Measurements from ENCODE around the gene MAPT. TPM values are rescaled to one million over a fixed set of nuclear protein-coding genes. Genes with fewer than 3 reads are reported as not detected.

MAPT gene
- total and polyA plus RNA-seq, 4 donors: 48.2 to 446 (median 261) TPM

DNA sequence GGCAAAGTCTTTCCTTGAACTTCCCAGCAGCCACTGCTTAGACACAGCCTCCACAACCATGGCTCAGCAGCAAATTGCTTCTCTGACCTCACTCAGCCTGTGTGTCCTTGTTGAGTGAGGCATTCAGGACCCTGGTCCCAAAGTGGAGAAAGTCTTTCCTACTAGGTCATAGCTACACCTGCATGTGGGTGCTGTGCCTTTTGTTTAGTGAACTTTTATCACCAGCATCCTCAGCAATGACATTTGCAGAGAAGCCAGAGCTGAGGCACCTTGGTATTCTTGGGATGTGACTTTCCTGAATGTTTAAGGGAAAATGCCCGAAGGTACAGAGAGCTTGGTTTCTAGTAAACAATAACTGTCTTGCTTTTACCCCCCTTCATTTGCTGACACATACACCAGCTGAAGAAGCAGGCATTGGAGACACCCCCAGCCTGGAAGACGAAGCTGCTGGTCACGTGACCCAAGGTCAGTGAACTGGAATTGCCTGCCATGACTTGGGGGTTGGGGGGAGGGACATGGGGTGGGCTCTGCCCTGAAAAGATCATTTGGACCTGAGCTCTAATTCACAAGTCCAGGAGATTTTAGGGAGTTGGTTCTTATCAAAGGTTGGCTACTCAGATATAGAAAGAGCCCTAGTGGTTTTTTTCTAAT, 83.7 kb downstream of the MAPT start:
- peaks cover 48% of the 10 kb centered on the region for H3K36me3 ChIP-seq (ENCODE audit: control insufficient read depth, insufficient read depth, low read length)
- no peak overlapping the region for H3K27ac ChIP-seq (ENCODE audit: low read depth, low read length)
- no peaks in the 10 kb centered on the region for H3K4me1 ChIP-seq (ENCODE audit: control insufficient read depth, insufficient read depth, low read length)
- 44% methylated on average over 2 of the region's 3 CpGs for WGBS (ENCODE audit: insufficient coverage)
- H3K4me3 ChIP-seq (ENCODE audit: low read depth, low read length): no peak overlapping the region
- no peaks in the 10 kb centered on the region for H3K9me3 ChIP-seq (ENCODE audit: control insufficient read depth, insufficient read depth, low read length)
- no peaks in the 10 kb centered on the region for H3K27me3 ChIP-seq (ENCODE audit: control insufficient read depth, insufficient read depth, low read length)
- no peak for DNase-seq (ENCODE audit: low read depth in 4 of 6, low spot score in 6 of 6)

DNA sequence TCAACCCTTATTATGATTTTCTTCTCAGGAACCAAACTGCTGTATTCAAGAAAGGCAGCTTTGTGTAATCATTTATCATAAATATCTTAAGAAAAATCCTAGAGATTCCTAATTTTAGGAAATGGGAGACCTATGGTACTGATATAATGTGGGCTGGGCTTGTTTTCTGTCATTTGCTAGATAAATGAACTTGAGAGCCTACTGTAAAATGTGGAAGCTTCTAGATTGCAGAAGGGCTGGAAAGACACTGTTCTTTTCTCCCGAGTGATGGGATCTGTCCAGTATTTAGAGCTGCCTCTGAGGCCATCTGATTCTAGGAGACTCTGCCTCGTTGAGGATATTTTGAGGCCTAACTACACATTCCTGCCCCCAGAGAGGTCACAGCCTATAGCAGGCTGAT, 84.8 kb downstream of the MAPT start:
- H3K4me1 ChIP-seq (ENCODE audit: control insufficient read depth, insufficient read depth, low read length): no peaks in the 10 kb centered on the region
- H3K9me3 ChIP-seq (ENCODE audit: control insufficient read depth, insufficient read depth, low read length): no peaks in the 10 kb centered on the region
- H3K27me3 ChIP-seq (ENCODE audit: control insufficient read depth, insufficient read depth, low read length): no peaks in the 10 kb centered on the region
- DNase-seq (ENCODE audit: low read depth in 4 of 6, low spot score in 6 of 6): no peak
- H3K27ac ChIP-seq (ENCODE audit: low read depth, low read length): no peak overlapping the region
- no peak overlapping the region for H3K4me3 ChIP-seq (ENCODE audit: low read depth, low read length)
- H3K36me3 ChIP-seq (ENCODE audit: control insufficient read depth, insufficient read depth, low read length): peaks cover 51% of the 10 kb centered on the region
- WGBS (ENCODE audit: insufficient coverage): 47% methylated on average over 2 of the region's 2 CpGs

DNA sequence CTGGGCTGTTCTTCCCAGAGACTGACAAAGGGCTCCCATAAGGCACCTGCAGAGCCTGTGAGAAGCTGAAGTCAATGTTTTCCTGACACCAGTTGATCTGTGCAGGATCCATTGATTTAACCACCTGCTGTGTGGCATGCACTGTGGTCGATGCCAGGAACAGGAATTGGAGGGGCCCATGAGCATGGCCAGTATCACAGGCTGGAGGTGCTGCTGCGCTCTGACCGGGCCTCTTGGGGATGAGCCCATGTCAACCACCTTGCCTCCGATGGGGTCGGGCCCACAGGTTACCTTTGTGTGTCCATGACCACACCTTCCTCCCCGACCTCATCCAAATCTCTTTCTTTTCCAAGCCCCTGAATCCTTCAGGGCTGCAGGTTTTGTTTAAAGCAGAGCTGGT, 86.5 kb downstream of the MAPT start:
- peaks cover 42% of the 10 kb centered on the region for H3K36me3 ChIP-seq (ENCODE audit: control insufficient read depth, insufficient read depth, low read length)
- H3K27ac ChIP-seq (ENCODE audit: low read depth, low read length): no peak overlapping the region
- 75% methylated on average over 3 of the region's 6 CpGs for WGBS (ENCODE audit: insufficient coverage)
- no peaks in the 10 kb centered on the region for H3K9me3 ChIP-seq (ENCODE audit: control insufficient read depth, insufficient read depth, low read length)
- no peaks in the 10 kb centered on the region for H3K4me1 ChIP-seq (ENCODE audit: control insufficient read depth, insufficient read depth, low read length)
- DNase-seq (ENCODE audit: low read depth in 4 of 6, low spot score in 6 of 6): no peak
- H3K4me3 ChIP-seq (ENCODE audit: low read depth, low read length): no peak overlapping the region
- H3K27me3 ChIP-seq (ENCODE audit: control insufficient read depth, insufficient read depth, low read length): no peaks in the 10 kb centered on the region

DNA sequence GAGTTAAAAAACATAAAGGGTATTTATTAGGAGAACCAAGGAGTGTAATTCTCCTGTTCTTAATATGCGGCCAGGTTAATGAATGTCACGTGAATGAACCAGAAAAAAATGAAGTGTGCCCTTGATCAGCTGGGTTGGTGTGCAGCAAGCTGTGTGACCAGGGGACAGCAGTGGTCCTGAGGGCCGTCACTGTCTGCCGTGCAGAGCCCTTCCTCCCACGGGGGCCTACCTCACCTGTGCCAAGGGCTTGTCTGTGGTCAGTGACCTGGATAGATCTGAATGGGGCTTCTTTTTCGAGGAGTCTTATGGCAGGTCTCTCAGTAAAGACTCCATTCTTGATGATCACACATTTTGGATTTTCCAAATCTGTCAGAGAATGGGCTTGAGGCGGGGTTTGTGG, 87.0 kb downstream of the MAPT start:
- no peak overlapping the region for H3K27ac ChIP-seq (ENCODE audit: low read depth, low read length)
- 95% methylated on average over 6 of the region's 7 CpGs for WGBS (ENCODE audit: insufficient coverage)
- no peaks in the 10 kb centered on the region for H3K4me1 ChIP-seq (ENCODE audit: control insufficient read depth, insufficient read depth, low read length)
- H3K9me3 ChIP-seq (ENCODE audit: control insufficient read depth, insufficient read depth, low read length): no peaks in the 10 kb centered on the region
- DNase-seq (ENCODE audit: low read depth in 4 of 6, low spot score in 6 of 6): no peak
- peaks cover 41% of the 10 kb centered on the region for H3K36me3 ChIP-seq (ENCODE audit: control insufficient read depth, insufficient read depth, low read length)
- H3K27me3 ChIP-seq (ENCODE audit: control insufficient read depth, insufficient read depth, low read length): no peaks in the 10 kb centered on the region
- no peak overlapping the region for H3K4me3 ChIP-seq (ENCODE audit: low read depth, low read length)

DNA sequence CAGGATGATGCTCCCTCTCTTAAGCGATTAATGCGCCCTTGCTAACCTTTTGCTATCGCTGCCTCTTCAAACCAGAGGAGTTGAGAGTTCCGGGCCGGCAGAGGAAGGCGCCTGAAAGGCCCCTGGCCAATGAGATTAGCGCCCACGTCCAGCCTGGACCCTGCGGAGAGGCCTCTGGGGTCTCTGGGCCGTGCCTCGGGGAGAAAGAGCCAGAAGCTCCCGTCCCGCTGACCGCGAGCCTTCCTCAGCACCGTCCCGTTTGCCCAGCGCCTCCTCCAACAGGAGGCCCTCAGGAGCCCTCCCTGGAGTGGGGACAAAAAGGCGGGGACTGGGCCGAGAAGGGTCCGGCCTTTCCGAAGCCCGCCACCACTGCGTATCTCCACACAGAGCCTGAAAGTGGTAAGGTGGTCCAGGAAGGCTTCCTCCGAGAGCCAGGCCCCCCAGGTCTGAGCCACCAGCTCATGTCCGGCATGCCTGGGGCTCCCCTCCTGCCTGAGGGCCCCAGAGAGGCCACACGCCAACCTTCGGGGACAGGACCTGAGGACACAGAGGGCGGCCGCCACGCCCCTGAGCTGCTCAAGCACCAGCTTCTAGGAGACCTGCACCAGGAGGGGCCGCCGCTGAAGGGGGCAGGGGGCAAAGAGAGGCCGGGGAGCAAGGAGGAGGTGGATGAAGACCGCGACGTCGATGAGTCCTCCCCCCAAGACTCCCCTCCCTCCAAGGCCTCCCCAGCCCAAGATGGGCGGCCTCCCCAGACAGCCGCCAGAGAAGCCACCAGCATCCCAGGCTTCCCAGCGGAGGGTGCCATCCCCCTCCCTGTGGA, 88.6 kb downstream of the MAPT start:
- Histone ChIP-seq H3K27me3 (ENCODE audit: control insufficient read depth, insufficient read depth, low read length) (no peaks in the 10 kb centered on the region), H3K4me3 (ENCODE audit: low read depth, low read length) (no peak overlapping the region)

DNA sequence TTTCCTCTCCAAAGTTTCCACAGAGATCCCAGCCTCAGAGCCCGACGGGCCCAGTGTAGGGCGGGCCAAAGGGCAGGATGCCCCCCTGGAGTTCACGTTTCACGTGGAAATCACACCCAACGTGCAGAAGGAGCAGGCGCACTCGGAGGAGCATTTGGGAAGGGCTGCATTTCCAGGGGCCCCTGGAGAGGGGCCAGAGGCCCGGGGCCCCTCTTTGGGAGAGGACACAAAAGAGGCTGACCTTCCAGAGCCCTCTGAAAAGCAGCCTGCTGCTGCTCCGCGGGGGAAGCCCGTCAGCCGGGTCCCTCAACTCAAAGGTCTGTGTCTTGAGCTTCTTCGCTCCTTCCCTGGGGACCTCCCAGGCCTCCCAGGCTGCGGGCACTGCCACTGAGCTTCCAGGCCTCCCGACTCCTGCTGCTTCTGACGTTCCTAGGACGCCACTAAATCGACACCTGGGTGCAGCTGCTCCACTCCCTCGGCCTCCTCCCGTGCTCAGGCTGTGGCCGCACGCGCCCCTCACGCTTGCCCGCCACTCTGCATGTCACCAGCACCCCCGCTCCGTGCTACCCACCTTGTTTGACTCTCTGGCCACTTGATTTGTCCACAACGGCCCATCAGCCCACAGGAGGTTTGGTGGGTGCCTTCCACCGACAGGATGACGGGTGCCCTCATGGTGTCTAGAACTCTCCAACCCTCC, 89.4 kb downstream of the MAPT start:
- 63% methylated on average over 29 of the region's 31 CpGs for WGBS (ENCODE audit: insufficient coverage)
- no peak overlapping the region for H3K4me3 ChIP-seq (ENCODE audit: low read depth, low read length)
- H3K9me3 ChIP-seq (ENCODE audit: control insufficient read depth, insufficient read depth, low read length): no peaks in the 10 kb centered on the region
- peaks cover 4% of the 10 kb centered on the region for H3K4me1 ChIP-seq (ENCODE audit: control insufficient read depth, insufficient read depth, low read length)
- no peak overlapping the region for H3K27ac ChIP-seq (ENCODE audit: low read depth, low read length)
- no peaks in the 10 kb centered on the region for H3K27me3 ChIP-seq (ENCODE audit: control insufficient read depth, insufficient read depth, low read length)
- H3K36me3 ChIP-seq (ENCODE audit: control insufficient read depth, insufficient read depth, low read length): peaks cover 48% of the 10 kb centered on the region
- DNase-seq (ENCODE audit: low read depth in 4 of 6, low spot score in 6 of 6): no peak

More for the DNA sequence above, 88.6 kb downstream of the MAPT start:
- Histone ChIP-seq H3K9me3 (ENCODE audit: control insufficient read depth, insufficient read depth, low read length) (no peaks in the 10 kb centered on the region), H3K27ac (ENCODE audit: low read depth, low read length) (no peak overlapping the region), H3K36me3 (ENCODE audit: control insufficient read depth, insufficient read depth, low read length) (peaks cover 44% of the 10 kb centered on the region), H3K4me1 (ENCODE audit: control insufficient read depth, insufficient read depth, low read length) (peaks cover 4% of the 10 kb centered on the region)
- WGBS (ENCODE audit: insufficient coverage): 90% methylated on average over 25 of the region's 41 CpGs
- DNase-seq (ENCODE audit: low read depth in 4 of 6, low spot score in 6 of 6): no peak

DNA sequence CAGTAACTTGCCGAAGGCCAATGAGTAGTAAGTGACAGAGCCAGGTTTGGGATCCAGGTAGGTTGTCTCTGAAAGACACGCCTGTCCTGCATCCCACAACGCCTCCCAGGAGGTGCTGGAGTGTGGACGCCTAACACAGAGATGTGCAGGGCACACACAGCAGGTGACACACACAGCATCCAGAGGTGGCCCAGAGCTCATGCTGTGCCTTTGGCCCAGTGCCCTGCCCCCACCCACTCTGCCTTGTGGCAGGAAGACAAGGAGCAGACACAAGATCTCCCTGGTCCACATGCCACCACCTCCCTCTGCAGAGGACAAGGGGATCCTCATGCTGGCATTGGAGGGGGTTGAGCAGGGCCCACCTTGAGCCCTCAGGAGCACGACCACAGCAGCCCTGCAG, 90.0 kb downstream of the MAPT start:
- 80% methylated on average over 5 of the region's 5 CpGs for WGBS (ENCODE audit: insufficient coverage)
- H3K36me3 ChIP-seq (ENCODE audit: control insufficient read depth, insufficient read depth, low read length): peaks cover 51% of the 10 kb centered on the region
- H3K27me3 ChIP-seq (ENCODE audit: control insufficient read depth, insufficient read depth, low read length): no peaks in the 10 kb centered on the region
- H3K4me3 ChIP-seq (ENCODE audit: low read depth, low read length): no peak overlapping the region
- peaks cover 4% of the 10 kb centered on the region for H3K4me1 ChIP-seq (ENCODE audit: control insufficient read depth, insufficient read depth, low read length)
- no peak for DNase-seq (ENCODE audit: low read depth in 4 of 6, low spot score in 6 of 6)
- H3K9me3 ChIP-seq (ENCODE audit: control insufficient read depth, insufficient read depth, low read length): no peaks in the 10 kb centered on the region
- no peak overlapping the region for H3K27ac ChIP-seq (ENCODE audit: low read depth, low read length)

DNA sequence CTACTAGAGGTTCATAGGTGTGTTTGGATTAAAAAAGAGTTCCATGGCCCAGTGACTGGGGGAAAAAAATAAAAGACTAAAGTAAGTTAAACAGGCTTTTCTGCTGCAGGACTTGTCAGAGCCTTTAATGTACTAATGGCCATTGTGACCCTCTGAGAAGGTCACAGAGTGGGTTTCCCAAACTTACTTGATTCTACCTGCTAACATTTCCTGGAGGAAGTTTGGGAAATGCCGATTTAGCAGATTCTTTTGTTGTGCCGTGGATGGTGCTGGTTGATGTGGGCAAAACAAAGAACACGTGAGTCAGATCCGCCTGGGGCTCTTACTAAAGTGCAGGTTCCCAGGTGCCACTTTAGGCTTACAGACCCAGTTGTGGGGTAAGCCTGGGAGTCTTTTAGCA, 91.1 kb downstream of the MAPT start:
- H3K4me3 ChIP-seq (ENCODE audit: low read depth, low read length): no peak overlapping the region
- DNase-seq (ENCODE audit: low read depth in 4 of 6, low spot score in 6 of 6): no peak
- WGBS (ENCODE audit: insufficient coverage): 84% methylated on average over 4 of the region's 4 CpGs
- H3K27me3 ChIP-seq (ENCODE audit: control insufficient read depth, insufficient read depth, low read length): no peaks in the 10 kb centered on the region
- H3K27ac ChIP-seq (ENCODE audit: low read depth, low read length): no peak overlapping the region
- peaks cover 59% of the 10 kb centered on the region for H3K36me3 ChIP-seq (ENCODE audit: control insufficient read depth, insufficient read depth, low read length)
- H3K9me3 ChIP-seq (ENCODE audit: control insufficient read depth, insufficient read depth, low read length): no peaks in the 10 kb centered on the region
- H3K4me1 ChIP-seq (ENCODE audit: control insufficient read depth, insufficient read depth, low read length): peaks cover 4% of the 10 kb centered on the region

DNA sequence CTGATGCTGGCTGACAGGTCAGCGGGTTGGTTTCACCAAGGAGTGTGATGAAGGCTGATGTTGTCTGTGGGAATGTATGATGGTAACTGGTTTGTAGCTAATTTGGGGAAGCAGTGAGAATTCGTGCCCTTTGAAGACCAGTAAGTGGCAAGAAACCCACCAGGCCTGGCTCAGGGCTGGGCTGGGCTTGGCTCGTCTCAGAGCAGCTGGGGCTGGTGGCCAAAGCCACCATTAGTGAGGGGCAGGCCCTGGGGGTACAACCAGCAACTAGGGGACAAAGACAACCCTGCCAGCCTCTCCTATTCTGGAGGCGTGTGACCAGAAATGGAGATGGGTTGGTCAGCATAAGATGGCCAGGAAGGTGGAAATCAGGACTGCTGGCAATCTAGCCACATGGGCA, 91.7 kb downstream of the MAPT start:
- no peak for DNase-seq (ENCODE audit: low read depth in 4 of 6, low spot score in 6 of 6)
- H3K4me1 ChIP-seq (ENCODE audit: control insufficient read depth, insufficient read depth, low read length): peaks cover 4% of the 10 kb centered on the region
- H3K27me3 ChIP-seq (ENCODE audit: control insufficient read depth, insufficient read depth, low read length): no peaks in the 10 kb centered on the region
- WGBS (ENCODE audit: insufficient coverage): 96% methylated on average over 4 of the region's 4 CpGs
- H3K27ac ChIP-seq (ENCODE audit: low read depth, low read length): no peak overlapping the region
- H3K36me3 ChIP-seq (ENCODE audit: control insufficient read depth, insufficient read depth, low read length): peaks cover 61% of the 10 kb centered on the region
- H3K4me3 ChIP-seq (ENCODE audit: low read depth, low read length): no peak overlapping the region
- H3K9me3 ChIP-seq (ENCODE audit: control insufficient read depth, insufficient read depth, low read length): no peaks in the 10 kb centered on the region
